Activated naive CD8-positive, alpha-beta T cell treated with anti-CD3 and anti-CD28 coated beads for 36 hours (primary cell): ENCODE measurements around the gene KANK4. TPM values are rescaled to one million over a fixed set of nuclear protein-coding genes. Genes with fewer than 3 reads are reported as not detected.

Experiments used
- DNase-seq: peaks from one replicate; pipeline ENCODE4 v3.0.0; 2021
- H3K27ac Mint-ChIP-seq: one replicate; pipeline ENCODE4 v1.8.0; 2022; ENCODE audit warnings: mild to moderate bottlenecking, moderate library complexity, mixed read lengths
- H3K27me3 Mint-ChIP-seq: one replicate; pipeline ENCODE4 v1.8.0; 2022; ENCODE audit warnings: mild to moderate bottlenecking, mixed read lengths
- H3K36me3 Mint-ChIP-seq: one replicate; pipeline ENCODE4 v1.8.0; 2021; ENCODE audit warnings: mild to moderate bottlenecking, mixed read lengths
- H3K4me1 Mint-ChIP-seq: one replicate; pipeline ENCODE4 v1.8.0; 2021; ENCODE audit warnings: mixed read lengths
- H3K4me3 Mint-ChIP-seq: one replicate; pipeline ENCODE4 v1.8.0; 2022; ENCODE audit warnings: mild to moderate bottlenecking, moderate library complexity, mixed read lengths
- H3K9me3 Mint-ChIP-seq: one replicate; pipeline ENCODE4 v1.8.0; 2022; ENCODE audit warnings: mixed read lengths
- total RNA-seq, 2 experiments: library from RNA; stranded (reverse); gene quantifications; one replicate each; pipeline ENCODE4 v1.2.3, GENCODE V29; 2021

The KANK4 gene
- total RNA-seq, 2 experiments from 2014 or later = not detected

GRCh38 chr1:62299426-62300200, 19.6 kb downstream of the KANK4 start:
- H3K36me3 Mint-ChIP-seq = no peaks in the 10 kb centered on the region

DNA sequence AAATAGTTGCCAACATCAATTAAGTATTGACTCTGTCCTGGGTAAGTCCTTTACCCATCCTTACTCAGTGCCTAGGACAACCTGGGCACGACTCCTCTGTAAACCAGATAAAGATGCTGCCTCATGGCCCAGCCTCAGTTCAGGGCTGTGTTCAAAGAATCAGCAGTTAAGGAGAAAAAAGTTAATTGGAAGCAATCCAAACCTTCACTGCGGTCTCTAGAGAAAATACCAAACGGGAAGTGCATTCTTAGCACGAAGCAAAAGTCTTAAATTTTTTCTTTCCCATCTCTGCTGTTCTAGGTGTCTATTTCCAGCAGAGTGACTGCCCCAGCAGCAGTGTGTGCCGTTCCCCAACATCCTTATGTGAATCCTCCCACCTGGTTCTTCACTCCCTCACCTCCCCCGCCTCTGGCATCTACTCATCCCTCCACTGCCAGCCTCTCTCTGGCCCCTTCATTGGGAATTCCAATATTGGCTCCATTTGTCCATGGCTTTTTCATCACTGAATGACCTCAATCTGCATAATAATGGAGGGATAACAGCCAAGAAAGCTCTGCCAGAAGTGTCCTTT, 23.2 kb downstream of the KANK4 start:
- H3K4me1 Mint-ChIP-seq = peaks cover 8% of the 10 kb centered on the region
- no peak for DNase-seq
- no peaks in the 10 kb centered on the region for H3K36me3 Mint-ChIP-seq
- H3K4me3 Mint-ChIP-seq = peak overlapping the region; percentile 32
- no peaks in the 10 kb centered on the region for H3K27me3 Mint-ChIP-seq
- H3K9me3 Mint-ChIP-seq = no peaks in the 10 kb centered on the region
- no peak overlapping the region for H3K27ac Mint-ChIP-seq

More at GRCh38 chr1:62299426-62300200, 19.6 kb downstream of the KANK4 start:
- H3K27me3 Mint-ChIP-seq = no peaks in the 10 kb centered on the region
- peaks cover 8% of the 10 kb centered on the region for H3K4me1 Mint-ChIP-seq
- no peak for DNase-seq
- H3K9me3 Mint-ChIP-seq = no peaks in the 10 kb centered on the region
- no peak overlapping the region for H3K27ac Mint-ChIP-seq
- no peak overlapping the region for H3K4me3 Mint-ChIP-seq

DNA sequence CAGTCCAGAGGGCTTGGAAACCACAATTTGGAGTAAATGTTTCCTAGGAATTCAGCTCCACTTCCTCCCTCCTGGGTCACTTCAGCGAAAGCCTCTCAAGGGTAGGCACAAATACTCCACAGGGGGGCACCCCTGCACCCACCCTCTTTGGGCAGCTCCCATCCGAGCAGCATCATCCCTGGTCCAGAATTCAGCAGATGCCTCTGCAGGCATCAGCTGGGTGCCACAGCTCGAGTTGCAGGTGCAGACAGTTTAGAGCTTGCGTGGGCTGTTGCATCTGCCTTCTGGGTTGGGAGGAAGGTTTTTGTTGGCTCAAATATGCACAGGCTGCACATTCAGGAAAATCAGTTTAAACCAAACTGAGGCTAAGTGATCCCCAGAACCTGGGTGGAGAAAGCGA, 25.0 kb downstream of the KANK4 start:
- H3K4me3 Mint-ChIP-seq = no peak overlapping the region
- no peaks in the 10 kb centered on the region for H3K36me3 Mint-ChIP-seq
- H3K4me1 Mint-ChIP-seq = peaks cover 8% of the 10 kb centered on the region
- H3K27ac Mint-ChIP-seq = no peak overlapping the region
- no peaks in the 10 kb centered on the region for H3K9me3 Mint-ChIP-seq
- DNase-seq = no peak
- H3K27me3 Mint-ChIP-seq = no peaks in the 10 kb centered on the region

DNA sequence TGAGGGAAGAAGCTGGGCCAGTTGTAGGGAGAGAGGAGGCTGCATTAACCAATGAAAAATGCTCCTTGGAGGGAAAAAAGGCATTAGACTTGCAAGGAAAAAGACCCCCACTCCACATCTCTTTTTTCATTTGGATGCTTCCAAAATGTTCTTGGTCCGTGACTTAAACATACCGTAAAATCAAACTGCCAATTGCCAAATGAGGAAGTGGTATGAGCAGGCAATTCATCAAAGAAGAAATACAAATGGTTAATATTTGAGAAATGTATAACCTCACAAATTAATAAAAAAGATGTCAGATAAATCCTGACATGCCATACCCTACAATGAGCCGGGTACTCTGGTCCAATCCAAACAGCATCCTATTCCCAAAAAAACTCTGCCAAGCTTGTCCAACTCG, 30.6 kb downstream of the KANK4 start:
- no peaks in the 10 kb centered on the region for H3K36me3 Mint-ChIP-seq
- DNase-seq = no peak
- H3K27me3 Mint-ChIP-seq = peaks cover 6% of the 10 kb centered on the region
- no peak overlapping the region for H3K27ac Mint-ChIP-seq
- no peaks in the 10 kb centered on the region for H3K4me1 Mint-ChIP-seq
- H3K9me3 Mint-ChIP-seq = no peaks in the 10 kb centered on the region
- H3K4me3 Mint-ChIP-seq = no peak overlapping the region

GRCh38 chr1:62288224-62288623, 31.0 kb downstream of the KANK4 start:
- Mint-ChIP-seq H3K36me3 (no peaks in the 10 kb centered on the region), H3K27me3 (peaks cover 6% of the 10 kb centered on the region), H3K4me3 (no peak overlapping the region), H3K27ac (no peak overlapping the region), H3K9me3 (no peaks in the 10 kb centered on the region), H3K4me1 (no peaks in the 10 kb centered on the region)
- no peak for DNase-seq

- peaks cover 6% of the 10 kb centered on the region for H3K27me3 Mint-ChIP-seq
- no peak overlapping the region for H3K4me3 Mint-ChIP-seq
- H3K4me1 Mint-ChIP-seq = no peaks in the 10 kb centered on the region
- no peaks in the 10 kb centered on the region for H3K9me3 Mint-ChIP-seq
- no peak for DNase-seq
- no peaks in the 10 kb centered on the region for H3K36me3 Mint-ChIP-seq
- no peak overlapping the region for H3K27ac Mint-ChIP-seq
Measured at GRCh38 chr1:62286786-62287224, 32.4 kb downstream of the KANK4 start.

- peaks cover 6% of the 10 kb centered on the region for H3K27me3 Mint-ChIP-seq
- no peak overlapping the region for H3K27ac Mint-ChIP-seq
- H3K4me1 Mint-ChIP-seq = no peaks in the 10 kb centered on the region
- DNase-seq = no peak
- H3K9me3 Mint-ChIP-seq = no peaks in the 10 kb centered on the region
- H3K4me3 Mint-ChIP-seq = no peak overlapping the region
- H3K36me3 Mint-ChIP-seq = no peaks in the 10 kb centered on the region
Measured at GRCh38 chr1:62285984-62286785, 33.0 kb downstream of the KANK4 start.

DNA sequence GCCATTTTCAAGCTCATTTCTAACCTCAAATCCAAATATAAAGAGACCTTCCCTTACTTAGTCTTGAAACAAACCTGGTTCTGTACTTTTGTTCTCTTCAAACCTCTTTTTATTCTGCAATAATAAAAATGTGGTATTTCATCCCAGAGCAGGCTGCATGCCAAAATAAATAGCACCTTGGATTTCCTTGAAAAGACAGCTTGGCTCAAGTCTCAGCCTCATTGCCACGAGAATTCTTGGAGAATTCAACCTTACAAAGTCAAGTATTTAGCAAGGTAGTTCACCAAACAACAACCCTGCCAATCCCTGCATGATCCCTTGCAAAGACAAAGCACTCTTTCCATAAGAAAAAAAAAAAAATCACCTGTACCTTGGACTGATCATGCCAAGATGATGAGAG, 33.8 kb downstream of the KANK4 start:
- H3K27ac Mint-ChIP-seq = no peak overlapping the region
- H3K9me3 Mint-ChIP-seq = peaks cover 1% of the 10 kb centered on the region
- H3K4me1 Mint-ChIP-seq = no peaks in the 10 kb centered on the region
- H3K36me3 Mint-ChIP-seq = no peaks in the 10 kb centered on the region
- H3K4me3 Mint-ChIP-seq = no peak overlapping the region
- peaks cover 6% of the 10 kb centered on the region for H3K27me3 Mint-ChIP-seq
- DNase-seq = no peak

- Mint-ChIP-seq H3K27me3 (peaks cover 6% of the 10 kb centered on the region), H3K9me3 (peaks cover 1% of the 10 kb centered on the region), H3K36me3 (no peaks in the 10 kb centered on the region), H3K4me1 (no peaks in the 10 kb centered on the region), H3K27ac (no peak overlapping the region), H3K4me3 (no peak overlapping the region)
- DNase-seq = no peak
Measured at GRCh38 chr1:62283986-62284385, 35.2 kb downstream of the KANK4 start.

DNA sequence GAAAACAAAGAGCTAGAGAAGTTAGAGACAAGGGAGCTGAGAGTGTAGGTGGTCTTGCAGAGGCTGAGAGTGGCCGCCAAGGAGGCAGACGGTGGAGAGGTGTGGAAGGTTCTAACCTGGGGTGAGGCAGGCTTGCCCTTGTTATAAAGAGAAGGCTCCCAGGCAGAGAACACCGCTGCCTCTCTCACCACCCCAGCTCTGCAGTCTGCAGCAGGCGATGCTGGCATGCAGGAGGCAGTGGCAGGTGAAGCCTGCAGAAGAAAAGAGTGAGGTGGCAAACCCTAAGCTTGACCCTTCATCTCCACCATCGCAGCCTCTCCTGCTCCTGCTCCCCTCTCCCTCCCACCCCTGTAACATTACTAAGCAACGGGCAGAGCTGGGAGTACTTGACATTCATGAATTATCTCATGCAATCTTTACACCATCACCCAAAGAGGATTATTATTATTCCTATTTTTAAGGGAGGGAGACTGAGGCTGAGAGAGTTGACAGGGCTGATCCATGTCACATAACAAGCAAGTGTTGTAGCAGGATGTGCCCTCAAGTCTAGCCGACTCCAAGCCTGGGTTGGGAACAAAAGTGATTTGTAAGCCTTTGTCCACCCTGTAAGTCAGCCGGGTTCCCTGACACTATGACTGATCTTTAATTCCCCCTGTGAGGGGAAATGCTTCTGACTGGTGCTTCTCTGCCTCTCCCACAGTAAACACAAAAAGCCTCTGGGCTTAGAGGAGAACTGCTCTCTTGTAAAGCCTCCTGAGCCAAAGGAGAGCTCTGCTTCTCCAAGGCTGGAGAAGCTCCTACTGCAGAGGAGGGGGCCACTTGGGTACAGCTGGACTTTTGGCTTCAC, 36.1 kb downstream of the KANK4 start:
- no peak overlapping the region for H3K4me3 Mint-ChIP-seq
- no peak for DNase-seq
- no peaks in the 10 kb centered on the region for H3K36me3 Mint-ChIP-seq
- H3K9me3 Mint-ChIP-seq = peaks cover 1% of the 10 kb centered on the region
- no peaks in the 10 kb centered on the region for H3K4me1 Mint-ChIP-seq
- H3K27ac Mint-ChIP-seq = no peak overlapping the region
- peaks cover 6% of the 10 kb centered on the region for H3K27me3 Mint-ChIP-seq

- Mint-ChIP-seq H3K9me3 (peaks cover 6% of the 10 kb centered on the region), H3K4me1 (no peaks in the 10 kb centered on the region), H3K27ac (no peak overlapping the region), H3K27me3 (peaks cover 6% of the 10 kb centered on the region), H3K4me3 (no peak overlapping the region), H3K36me3 (peaks cover 1% of the 10 kb centered on the region)
- no peak for DNase-seq
Measured at GRCh38 chr1:62281922-62282555, 37.2 kb downstream of the KANK4 start.

- H3K27me3 Mint-ChIP-seq = peaks cover 6% of the 10 kb centered on the region
- H3K36me3 Mint-ChIP-seq = peaks cover 3% of the 10 kb centered on the region
- H3K4me1 Mint-ChIP-seq = no peaks in the 10 kb centered on the region
- no peak overlapping the region for H3K4me3 Mint-ChIP-seq
- no peak for DNase-seq
- peaks cover 8% of the 10 kb centered on the region for H3K9me3 Mint-ChIP-seq
- H3K27ac Mint-ChIP-seq = no peak overlapping the region
Measured at GRCh38 chr1:62280960-62281465, 38.2 kb downstream of the KANK4 start.

DNA sequence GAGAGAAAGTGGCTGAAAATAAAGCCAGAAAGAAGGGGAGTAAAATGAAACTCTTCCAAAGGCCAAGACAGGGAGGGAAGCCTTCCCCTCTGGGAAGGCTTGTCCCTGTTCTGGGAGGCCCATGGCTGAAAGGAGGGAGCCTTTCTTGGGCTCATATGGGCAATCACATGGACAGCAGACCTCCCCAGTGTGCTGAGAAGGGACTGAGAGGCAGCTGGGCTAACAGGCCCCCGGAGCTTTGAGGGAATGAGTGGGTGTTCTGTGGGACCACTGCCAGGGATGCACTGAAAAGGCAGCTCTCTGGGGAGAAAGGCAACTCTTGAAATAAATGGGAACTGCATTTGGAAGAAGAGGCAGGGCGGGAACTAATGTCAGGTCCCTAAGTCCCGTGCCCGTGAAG, 39.1 kb downstream of the KANK4 start:
- peaks cover 8% of the 10 kb centered on the region for H3K9me3 Mint-ChIP-seq
- H3K36me3 Mint-ChIP-seq = peaks cover 3% of the 10 kb centered on the region
- no peak for DNase-seq
- no peaks in the 10 kb centered on the region for H3K27me3 Mint-ChIP-seq
- no peak overlapping the region for H3K27ac Mint-ChIP-seq
- H3K4me1 Mint-ChIP-seq = no peaks in the 10 kb centered on the region
- no peak overlapping the region for H3K4me3 Mint-ChIP-seq

DNA sequence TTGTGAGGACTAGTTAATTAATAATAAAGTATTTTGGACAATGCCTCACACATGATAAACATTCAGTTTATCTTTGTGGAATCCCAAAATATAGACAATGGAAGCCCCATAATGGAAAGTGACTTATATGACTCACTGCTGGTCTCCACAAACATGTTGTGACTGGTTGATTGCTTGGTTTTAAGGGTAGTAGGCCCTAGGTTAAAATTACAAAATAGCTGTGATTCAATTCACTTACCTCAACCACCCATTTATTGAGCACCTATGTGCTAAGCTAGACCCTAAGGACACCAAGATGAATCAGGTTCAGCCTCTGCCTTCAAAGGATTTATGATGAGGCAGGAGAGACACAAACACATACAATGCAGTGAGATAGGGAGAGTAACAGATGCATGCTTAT, 42.4 kb downstream of the KANK4 start:
- H3K4me1 Mint-ChIP-seq = peaks cover 9% of the 10 kb centered on the region

More for the DNA sequence above, 42.4 kb downstream of the KANK4 start:
- H3K27ac Mint-ChIP-seq = no peak overlapping the region
- H3K36me3 Mint-ChIP-seq = peaks cover 7% of the 10 kb centered on the region
- DNase-seq = no peak
- peaks cover 10% of the 10 kb centered on the region for H3K9me3 Mint-ChIP-seq
- no peak overlapping the region for H3K4me3 Mint-ChIP-seq
- no peaks in the 10 kb centered on the region for H3K27me3 Mint-ChIP-seq
